Esophagus squamous epithelium (tissue), 4 donors: ENCODE results near the gene OSBPL10.

ENCODE experiments used
- POLR2A ChIP-seq, 4 donors: fragments of 450-650 bp; IDR thresholded peaks; one replicate each; pipeline ENCODE4 v1.6.1; 2017; ENCODE audit warnings: antibody characterized with exemption in 4 of 4, mild to moderate bottlenecking in 4 of 4, moderate library complexity in 3 of 4
- TF ChIP-seq, protein P1 (sequence below), 6 experiments: fragments of 450-650 bp in 4 of 6; fragments of 200-600 bp in 2 of 6; sonication (generic) in 2 of 6; IDR thresholded peaks; one replicate each; pipeline ENCODE4 v1.5.1; 2016 to 2019; ENCODE audit warnings: antibody characterized with exemption in 6 of 6, mild to moderate bottlenecking in 4 of 6, moderate library complexity in 4 of 6

DNA sequence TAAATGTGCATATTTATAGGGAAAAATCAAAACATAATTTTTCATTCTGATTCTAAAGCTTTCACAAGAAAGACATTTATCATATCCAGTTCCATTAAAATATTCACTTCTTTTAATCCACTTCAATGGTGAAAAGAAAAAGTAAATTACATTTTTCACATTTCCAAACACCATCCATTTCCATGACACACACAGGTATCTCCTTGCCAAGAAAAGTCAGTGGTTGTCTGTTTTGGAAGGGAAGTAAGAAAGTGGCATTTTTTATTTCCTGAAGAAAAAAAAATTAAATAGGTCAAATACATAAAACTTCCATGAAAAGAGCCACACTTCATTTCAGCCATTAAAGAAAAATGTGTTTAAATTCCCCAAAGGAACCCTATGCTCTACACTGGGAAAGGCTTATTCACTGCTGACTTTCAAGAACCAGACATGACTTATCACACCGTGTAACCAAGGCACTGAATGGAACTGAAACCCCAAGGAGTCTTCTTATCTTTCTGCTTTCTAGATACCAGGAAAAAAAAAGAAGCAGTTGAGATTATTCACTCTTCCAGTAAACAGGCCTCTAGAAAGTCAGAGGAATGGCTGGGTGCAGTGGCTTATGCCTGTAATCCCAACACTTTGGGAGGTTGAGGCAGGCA, 44.5 kb downstream of the OSBPL10 start:
- TF ChIP-seq, protein P1, sequence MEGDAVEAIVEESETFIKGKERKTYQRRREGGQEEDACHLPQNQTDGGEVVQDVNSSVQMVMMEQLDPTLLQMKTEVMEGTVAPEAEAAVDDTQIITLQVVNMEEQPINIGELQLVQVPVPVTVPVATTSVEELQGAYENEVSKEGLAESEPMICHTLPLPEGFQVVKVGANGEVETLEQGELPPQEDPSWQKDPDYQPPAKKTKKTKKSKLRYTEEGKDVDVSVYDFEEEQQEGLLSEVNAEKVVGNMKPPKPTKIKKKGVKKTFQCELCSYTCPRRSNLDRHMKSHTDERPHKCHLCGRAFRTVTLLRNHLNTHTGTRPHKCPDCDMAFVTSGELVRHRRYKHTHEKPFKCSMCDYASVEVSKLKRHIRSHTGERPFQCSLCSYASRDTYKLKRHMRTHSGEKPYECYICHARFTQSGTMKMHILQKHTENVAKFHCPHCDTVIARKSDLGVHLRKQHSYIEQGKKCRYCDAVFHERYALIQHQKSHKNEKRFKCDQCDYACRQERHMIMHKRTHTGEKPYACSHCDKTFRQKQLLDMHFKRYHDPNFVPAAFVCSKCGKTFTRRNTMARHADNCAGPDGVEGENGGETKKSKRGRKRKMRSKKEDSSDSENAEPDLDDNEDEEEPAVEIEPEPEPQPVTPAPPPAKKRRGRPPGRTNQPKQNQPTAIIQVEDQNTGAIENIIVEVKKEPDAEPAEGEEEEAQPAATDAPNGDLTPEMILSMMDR (IDR thresholded peaks at IDR 0.05) = no peak
- no peak for TF ChIP-seq POLR2A (IDR thresholded peaks at IDR 0.05)
